ENCODE data around the gene FHL3.
A peak's percentile ranks its signal among the peaks of the same experiment; 100 is the strongest.
"Not testable (repeated sequence)": the region's sequence is repeated elsewhere in the genome, so short reads cannot be mapped to it uniquely, and the experiment has no call there.

Gene FHL3

DNA sequence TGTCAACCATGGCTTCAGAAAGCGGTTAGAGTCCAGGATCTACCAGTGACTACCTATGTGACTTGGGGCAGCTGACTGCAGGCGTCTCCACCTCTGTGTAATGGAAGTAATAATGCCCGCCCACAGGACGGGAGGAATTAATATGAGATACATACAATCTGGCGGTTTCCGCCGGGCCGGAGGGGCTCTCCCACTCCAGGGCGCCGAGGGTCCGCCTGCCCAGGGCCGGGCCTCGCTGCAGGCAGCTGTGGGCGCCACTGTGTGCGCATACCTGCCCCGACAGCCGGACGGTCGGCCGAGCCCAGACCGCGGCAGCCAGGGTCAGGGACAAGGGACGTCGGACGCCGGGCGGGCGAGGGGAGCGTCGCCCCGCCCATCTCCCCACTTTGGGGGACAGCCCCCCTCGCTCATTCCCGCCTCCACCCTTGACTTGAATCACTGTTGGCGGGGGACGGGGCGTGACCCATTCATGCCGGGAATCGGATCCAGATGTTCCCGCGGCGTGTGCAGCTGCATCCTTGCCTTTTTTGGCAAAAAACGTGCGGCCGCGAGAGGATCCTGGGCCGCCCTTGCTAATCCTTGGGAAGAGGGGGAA lies 9.5 kb downstream of the FHL3 start:
- no peak for TF ChIP-seq Cebpa-rat (IDR thresholded peaks at IDR 0.05)
- Histone ChIP-seq H3K27me3 (no peaks in the 10 kb centered on the region), H3K4me1 (peaks cover 21 to 64% (median 46%) of the 10 kb centered on the region in 10 experiments), H3K4me3 (no peak overlapping the region), H3K9me3 (replicated peaks in 1 of 11) (no peaks in the 10 kb centered on the region), H3K4me2 (peak overlapping the region in 5 of 11 experiments; percentile 22 to 73 (median 59); a peak in 9 of 22 replicates), H3K36me3 (peaks cover 28 to 52% (median 49%) of the 10 kb centered on the region in 11 experiments), H3K27ac (peak overlapping the region in 4 of 11 experiments; percentile 32 to 62 (median 48); a peak in 6 of 22 replicates), H4K20me1 (peaks cover 0 to 14% (median 0%) of the 10 kb centered on the region in 11 experiments; a peak in 3 of 22 replicates), H3K9ac (no peak overlapping the region; a peak in 1 of 22 replicates)

DNA sequence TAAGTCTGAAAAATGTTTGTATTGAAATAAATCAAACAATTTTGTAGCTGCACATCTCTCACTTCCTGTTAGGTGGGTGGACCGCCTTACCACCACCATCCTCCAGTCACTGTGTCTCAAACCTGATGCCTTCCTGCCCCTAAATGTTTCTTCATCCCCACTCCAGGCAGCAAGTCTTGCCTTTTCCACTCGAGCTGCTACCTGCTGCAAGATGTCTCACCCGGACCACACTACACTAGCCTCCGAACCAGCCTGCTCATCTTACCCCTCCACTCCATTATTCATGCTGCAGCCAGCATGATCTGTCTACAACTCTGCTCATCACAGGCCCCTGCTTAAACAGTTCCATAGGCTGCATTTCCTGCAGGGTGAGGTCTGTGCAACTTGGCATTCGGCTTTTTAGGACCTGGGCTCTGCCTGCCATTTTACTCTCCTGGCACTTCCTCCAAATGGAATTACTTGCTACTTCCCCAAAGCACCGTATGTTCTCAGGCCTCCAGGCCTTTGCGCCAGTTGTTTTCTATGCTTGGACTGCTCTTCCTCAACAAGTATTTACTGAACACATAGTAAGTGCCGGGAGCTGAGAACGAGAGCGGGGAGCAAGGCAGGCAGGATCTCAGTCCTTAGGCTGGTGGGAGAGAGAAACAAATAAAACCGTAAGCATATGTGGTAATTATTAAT lies 10.3 kb downstream of the FHL3 start:
- H3K4me1 ChIP-seq: peaks cover 16 to 62% (median 43%) of the 10 kb centered on the region in 10 experiments
- H3K4me2 ChIP-seq: peak overlapping the region in 5 of 11 experiments; percentile 45 to 73 (median 59); a peak in 10 of 22 replicates
- no peak for TF ChIP-seq Cebpa-rat (IDR thresholded peaks at IDR 0.05)
- peak overlapping the region in 4 of 11 experiments; percentile 8 to 35 (median 20); a peak in 3 of 22 replicates for H3K27ac ChIP-seq
- peaks cover 0 to 12% (median 0%) of the 10 kb centered on the region in 11 experiments; a peak in 3 of 22 replicates for H4K20me1 ChIP-seq
- no peaks in the 10 kb centered on the region for H3K9me3 ChIP-seq (replicated peaks in 1 of 11)
- peaks cover 28 to 52% (median 49%) of the 10 kb centered on the region in 11 experiments for H3K36me3 ChIP-seq
- no peak overlapping the region; a peak in 2 of 22 replicates for H3K9ac ChIP-seq
- H3K4me3 ChIP-seq: no peak overlapping the region
- no peaks in the 10 kb centered on the region for H3K27me3 ChIP-seq

DNA sequence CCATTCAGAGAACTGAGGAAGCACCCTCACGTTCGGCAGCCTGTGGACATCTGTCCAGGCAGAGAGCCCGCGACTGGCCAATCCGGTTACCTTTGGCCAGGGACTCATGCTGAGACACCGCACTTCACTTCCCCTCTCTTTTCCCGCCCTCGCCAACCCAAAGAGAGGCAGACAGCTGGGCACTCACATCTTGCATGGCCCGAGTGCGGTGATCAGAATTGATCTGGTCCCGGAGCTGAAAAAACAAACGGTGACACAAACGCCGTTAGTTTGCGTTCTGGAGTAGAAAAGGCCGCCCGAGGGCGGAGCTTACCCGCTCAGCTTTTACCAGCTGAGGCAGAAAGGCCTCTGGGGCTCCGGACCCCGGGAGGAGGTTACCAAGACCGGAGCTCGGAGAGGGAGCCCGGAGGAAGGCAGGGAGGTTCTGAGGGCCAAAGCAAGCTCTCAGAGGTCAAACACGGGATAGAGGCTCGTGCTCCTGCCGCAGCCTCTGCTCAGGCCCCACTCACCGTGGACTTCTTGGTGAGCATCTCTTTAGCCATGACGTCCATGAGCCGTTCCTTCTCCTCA lies 15.9 kb downstream of the FHL3 start:
- Histone ChIP-seq H3K4me3 (peak overlapping the region; percentile 83 to 94 (median 88)), H3K9ac (peak overlapping the region; percentile 82 to 94 (median 89)), H4K20me1 (peaks cover 0 to 43% (median 20%) of the 10 kb centered on the region in 11 experiments; a peak in 12 of 22 replicates), H3K36me3 (peaks cover 34 to 47% (median 45%) of the 10 kb centered on the region in 11 experiments), H3K4me1 (peaks cover 12 to 22% (median 17%) of the 10 kb centered on the region in 10 experiments), H3K27ac (peak overlapping the region; percentile 45 to 88 (median 85); a peak in 21 of 22 replicates), H3K4me2 (peak overlapping the region; percentile 60 to 94 (median 87)), H3K27me3 (no peaks in the 10 kb centered on the region), H3K9me3 (replicated peaks in 1 of 11) (no peaks in the 10 kb centered on the region)
- TF ChIP-seq Cebpa-rat (IDR thresholded peaks at IDR 0.05): no peak

DNA sequence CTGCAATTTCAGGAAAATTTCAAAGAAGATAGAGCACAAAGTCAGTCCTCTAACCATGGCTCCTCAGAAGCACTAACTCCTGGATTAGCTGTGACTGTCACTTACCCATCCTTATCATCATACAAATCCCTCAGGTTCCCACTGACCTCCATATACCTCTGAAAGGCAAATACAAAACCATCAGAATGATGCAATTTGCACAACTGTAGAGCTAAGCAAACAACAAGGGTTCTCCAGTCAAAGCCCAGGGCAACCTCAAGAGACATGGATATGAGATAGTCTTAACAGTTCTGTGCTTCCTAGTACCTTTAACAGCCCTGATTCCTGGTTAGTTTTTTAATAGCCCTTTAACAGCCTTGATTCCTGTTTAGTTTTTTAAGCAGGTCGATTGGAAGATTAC lies 17.6 kb downstream of the FHL3 start:
- Histone ChIP-seq H3K27me3 (no peaks in the 10 kb centered on the region), H3K27ac (no peak overlapping the region), H3K9ac (peak overlapping the region in 6 of 11 experiments; percentile 7 to 90 (median 86); a peak in 7 of 22 replicates), H3K9me3 (replicated peaks in 1 of 11) (no peaks in the 10 kb centered on the region), H3K4me3 (peak overlapping the region in 2 of 10 experiments; percentile 89 to 94; a peak in 1 of 20 replicates), H3K4me1 (peaks cover 12 to 22% (median 17%) of the 10 kb centered on the region in 10 experiments), H3K36me3 (peaks cover 52 to 58% (median 58%) of the 10 kb centered on the region in 11 experiments), H4K20me1 (peaks cover 0 to 49% (median 20%) of the 10 kb centered on the region in 11 experiments; a peak in 12 of 22 replicates), H3K4me2 (peak overlapping the region in 7 of 11 experiments; percentile 78 to 94 (median 88); a peak in 10 of 22 replicates)
- no peak for TF ChIP-seq Cebpa-rat (IDR thresholded peaks at IDR 0.05)

DNA sequence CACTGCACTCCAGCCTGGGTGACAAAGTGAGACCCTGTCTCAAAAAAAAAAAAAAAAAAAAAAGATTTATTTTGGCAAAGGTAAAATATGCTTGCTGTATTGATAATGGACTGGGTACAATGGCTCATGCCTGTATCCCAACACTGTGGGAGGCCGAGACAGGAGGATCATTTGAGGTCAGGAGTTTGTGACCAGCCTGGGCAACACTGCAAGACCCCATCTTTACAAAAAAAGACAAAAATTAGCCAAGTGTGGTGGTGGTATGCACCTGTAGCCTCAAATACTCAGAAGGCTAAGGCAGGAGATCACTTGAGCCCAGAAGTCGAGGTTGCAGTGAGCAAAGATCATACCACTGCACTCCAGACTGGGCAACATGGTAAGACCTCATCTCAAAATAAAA lies 21.8 kb downstream of the FHL3 start:
- H3K9me3 ChIP-seq (replicated peaks in 1 of 11): no peaks in the 10 kb centered on the region
- H3K27ac ChIP-seq: no peak overlapping the region
- H3K27me3 ChIP-seq: no peaks in the 10 kb centered on the region
- no peak overlapping the region for H3K4me3 ChIP-seq
- H3K4me1 ChIP-seq: peaks cover 10 to 25% (median 17%) of the 10 kb centered on the region in 10 experiments
- no peak overlapping the region for H3K9ac ChIP-seq
- H3K4me2 ChIP-seq: no peak overlapping the region
- TF ChIP-seq Cebpa-rat (IDR thresholded peaks at IDR 0.05): no peak
- H3K36me3 ChIP-seq: peaks cover 93 to 100% (median 98%) of the 10 kb centered on the region in 11 experiments
- H4K20me1 ChIP-seq: peaks cover 0 to 51% (median 12%) of the 10 kb centered on the region in 11 experiments; a peak in 11 of 22 replicates

DNA sequence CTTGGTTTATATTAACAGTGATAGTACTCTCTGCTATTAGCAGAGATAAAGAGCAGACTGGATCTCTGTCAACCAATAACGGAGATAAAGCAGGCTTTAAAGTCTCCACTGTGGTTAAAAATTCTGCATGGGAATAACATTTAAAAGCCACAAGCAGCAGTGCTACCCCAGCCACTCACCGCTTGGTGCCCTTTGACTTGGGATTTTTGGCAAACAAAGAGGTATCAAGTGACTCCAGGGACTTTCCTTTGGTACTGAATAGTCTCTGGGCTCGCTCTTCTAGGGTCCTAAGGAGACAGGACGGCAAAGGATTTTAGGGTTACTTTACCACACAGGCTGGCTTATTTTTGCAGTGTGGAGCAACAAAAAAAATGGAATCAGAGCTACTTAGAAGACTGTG lies 26.8 kb downstream of the FHL3 start:
- no peak for TF ChIP-seq Cebpa-rat (IDR thresholded peaks at IDR 0.05)
- H3K27me3 ChIP-seq: no peaks in the 10 kb centered on the region
- peak overlapping the region in 3 of 11 experiments; percentile 12 to 55 (median 37); a peak in 5 of 22 replicates for H3K9ac ChIP-seq
- peaks cover 0 to 28% (median 19%) of the 10 kb centered on the region in 10 experiments; a peak in 12 of 20 replicates for H3K4me1 ChIP-seq
- H3K4me2 ChIP-seq: peak overlapping the region in 5 of 11 experiments; percentile 5 to 47 (median 17); a peak in 8 of 22 replicates
- H4K20me1 ChIP-seq: peaks cover 0 to 19% (median 6%) of the 10 kb centered on the region in 11 experiments; a peak in 6 of 22 replicates
- H3K36me3 ChIP-seq: peaks cover 99 to 100% (median 100%) of the 10 kb centered on the region in 11 experiments
- H3K4me3 ChIP-seq: no peak overlapping the region
- peak overlapping the region in 4 of 11 experiments; percentile 48 to 57 (median 50); a peak in 5 of 22 replicates for H3K27ac ChIP-seq
- peaks cover 0 to 10% (median 0%) of the 10 kb centered on the region in 11 experiments; a peak in 5 of 22 replicates for H3K9me3 ChIP-seq (replicated peaks in 1 of 11)

DNA sequence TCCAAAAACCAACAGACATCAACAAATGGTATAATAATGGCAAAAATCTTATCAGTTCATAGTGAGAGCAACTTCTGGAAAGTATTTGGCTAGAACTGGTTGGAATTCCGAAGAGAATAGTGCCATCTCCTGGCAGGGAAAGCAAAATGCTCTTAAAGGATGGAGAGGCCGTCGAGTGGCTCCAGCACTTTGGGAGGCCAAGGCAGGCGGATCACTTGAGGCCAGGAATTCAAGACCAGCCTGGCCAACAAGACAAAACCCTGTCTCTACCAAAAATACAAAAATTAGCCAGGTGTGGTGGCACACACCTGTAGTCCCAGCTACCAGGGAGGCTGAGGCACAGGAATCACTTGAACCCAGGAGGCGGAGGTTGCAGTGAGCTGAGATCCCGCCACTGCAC lies 30.2 kb downstream of the FHL3 start:
- not testable (repeated sequence) for H3K27ac ChIP-seq, H3K27me3 ChIP-seq, H3K4me2 ChIP-seq, H3K4me3 ChIP-seq, H3K9ac ChIP-seq
- Histone ChIP-seq H3K36me3 (peaks cover 78 to 98% (median 90%) of the 10 kb centered on the region in 11 experiments), H3K4me1 (peaks cover 0 to 28% (median 19%) of the 10 kb centered on the region in 10 experiments; a peak in 12 of 20 replicates), H4K20me1 (peaks cover 0 to 51% (median 17%) of the 10 kb centered on the region in 11 experiments; a peak in 13 of 22 replicates), H3K9me3 (replicated peaks in 1 of 11) (peaks cover 0 to 15% (median 0%) of the 10 kb centered on the region in 11 experiments; a peak in 6 of 22 replicates)

DNA sequence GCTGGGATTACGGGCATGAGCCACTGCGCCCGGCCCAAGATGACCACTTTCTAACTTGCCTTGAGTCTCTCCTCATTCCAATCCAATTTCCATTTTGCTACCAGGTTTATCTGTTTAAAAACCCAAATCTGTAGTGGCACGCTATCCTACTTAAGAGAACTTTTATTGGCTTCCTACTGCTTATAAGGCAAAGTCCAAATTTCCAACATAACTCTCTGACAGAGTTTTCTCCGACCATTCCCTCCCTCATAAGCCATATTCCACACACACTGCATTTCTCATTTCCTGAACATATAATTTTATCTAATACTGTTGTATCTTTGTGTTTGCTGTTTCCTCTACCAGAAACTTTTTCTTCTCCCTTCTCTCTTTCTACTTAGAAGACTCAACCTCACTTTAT lies 30.7 kb downstream of the FHL3 start:
- H3K4me1 ChIP-seq: peaks cover 0 to 26% (median 18%) of the 10 kb centered on the region in 10 experiments; a peak in 12 of 20 replicates
- H3K27me3 ChIP-seq: no peaks in the 10 kb centered on the region
- peaks cover 0 to 55% (median 20%) of the 10 kb centered on the region in 11 experiments; a peak in 13 of 22 replicates for H4K20me1 ChIP-seq
- H3K4me2 ChIP-seq: no peak overlapping the region
- no peak overlapping the region for H3K4me3 ChIP-seq
- no peak overlapping the region for H3K27ac ChIP-seq
- no peak overlapping the region for H3K9ac ChIP-seq
- TF ChIP-seq Cebpa-rat (IDR thresholded peaks at IDR 0.05): no peak
- peaks cover 0 to 15% (median 0%) of the 10 kb centered on the region in 11 experiments; a peak in 6 of 22 replicates for H3K9me3 ChIP-seq (replicated peaks in 1 of 11)
- peaks cover 78 to 98% (median 90%) of the 10 kb centered on the region in 11 experiments for H3K36me3 ChIP-seq

DNA sequence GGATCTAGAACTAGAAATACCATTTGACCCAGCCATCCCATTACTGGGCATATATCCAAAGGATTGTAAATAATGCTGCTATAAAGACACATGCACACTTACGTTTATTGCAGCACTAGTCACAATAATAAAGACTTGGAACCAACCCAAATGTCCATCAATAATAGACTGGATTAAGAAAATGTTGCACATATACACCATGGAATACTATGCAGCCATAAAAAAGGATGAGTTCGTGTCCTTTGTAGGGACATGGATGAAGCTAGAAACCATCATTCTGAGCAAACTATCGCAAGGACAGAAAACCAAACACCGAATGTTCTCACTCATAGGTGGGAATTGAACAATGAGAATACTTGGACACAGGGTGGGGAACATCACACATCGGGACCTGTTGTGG lies 31.6 kb downstream of the FHL3 start:
- H3K4me2 ChIP-seq, H3K9ac ChIP-seq, H3K27me3 ChIP-seq, H3K27ac ChIP-seq, H3K4me3 ChIP-seq: not testable (repeated sequence)
- H3K4me1 ChIP-seq: peaks cover 0 to 17% (median 10%) of the 10 kb centered on the region in 10 experiments; a peak in 12 of 20 replicates
- peaks cover 0 to 15% (median 0%) of the 10 kb centered on the region in 11 experiments; a peak in 6 of 22 replicates for H3K9me3 ChIP-seq (replicated peaks in 1 of 11)
- peaks cover 0 to 56% (median 25%) of the 10 kb centered on the region in 11 experiments; a peak in 13 of 22 replicates for H4K20me1 ChIP-seq
- peaks cover 78 to 98% (median 90%) of the 10 kb centered on the region in 11 experiments for H3K36me3 ChIP-seq
